NOMO-1 treated with dmso at 0.1 percent for 144 hours (cell line): ENCODE measurements around the gene NEUROD4.

Source experiments
- DNase-seq: peaks from one replicate; lab custom pipeline; 2025; ENCODE audit not compliant: unreplicated experiment; lab: John Stamatoyannopoulos, UW

NEUROD4 gene

GRCh38 chr12:54997929-54998522 is 21.7 kb upstream of the NEUROD4 start:
- DNase-seq, result no peak

DNA sequence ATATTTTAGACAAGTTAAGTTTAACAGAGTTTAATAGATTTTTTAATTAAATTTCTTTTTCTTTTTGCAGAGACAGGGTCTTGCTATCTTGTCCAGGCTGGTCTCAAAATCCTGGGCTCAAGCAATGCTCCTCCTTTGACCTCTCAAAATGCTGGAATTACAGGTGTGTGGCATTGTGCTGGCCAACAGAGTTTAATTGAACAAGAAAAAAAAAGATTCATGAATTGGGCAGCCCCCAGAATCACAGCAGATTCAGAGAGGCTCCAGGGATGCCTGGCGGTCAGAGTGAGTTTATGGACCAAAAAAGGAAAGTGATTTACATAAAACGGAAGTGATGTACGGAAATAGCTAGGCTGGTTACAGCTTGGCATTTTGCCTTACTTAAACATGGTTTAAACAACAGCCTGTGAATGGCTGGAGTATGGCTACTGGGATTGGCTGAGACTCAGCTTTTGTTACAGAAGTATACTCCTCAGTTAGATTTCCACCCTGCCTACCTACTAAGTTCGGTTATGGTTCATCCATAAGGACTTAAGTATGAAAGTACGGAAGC is 20.7 kb upstream of the NEUROD4 start:
- DNase-seq, result no peak

DNA sequence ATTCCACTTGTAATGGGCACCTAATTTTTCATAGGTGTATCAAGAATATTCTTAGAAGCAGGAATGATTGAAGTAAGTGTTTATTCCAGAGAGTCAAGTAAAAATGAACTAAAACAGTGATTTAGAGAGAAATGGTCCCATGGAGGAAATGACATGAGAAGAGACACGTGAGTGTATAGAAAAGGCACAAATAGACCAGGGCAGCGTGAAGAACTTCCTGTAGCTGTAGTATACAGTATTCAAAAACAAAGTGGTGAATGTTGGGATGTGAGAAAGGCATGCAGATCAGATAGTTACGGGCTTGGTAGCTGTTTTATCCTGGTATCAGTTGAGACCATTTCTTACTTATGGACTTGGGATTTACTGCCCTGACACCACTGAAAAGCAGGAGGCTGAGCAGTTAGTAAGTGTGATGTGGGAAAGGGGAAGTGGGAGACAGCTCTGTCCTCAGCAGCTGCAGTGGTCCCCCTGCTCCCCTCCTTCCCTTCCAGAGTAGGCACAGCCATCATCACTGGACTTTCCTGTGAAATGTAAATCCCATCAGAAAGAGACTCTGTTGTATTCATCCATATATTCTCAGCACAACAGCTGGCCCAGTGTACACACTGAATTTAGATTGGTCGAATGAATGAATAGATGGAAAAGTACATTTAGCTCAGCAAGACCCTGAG is 18.4 kb upstream of the NEUROD4 start:
- no peak for DNase-seq

DNA sequence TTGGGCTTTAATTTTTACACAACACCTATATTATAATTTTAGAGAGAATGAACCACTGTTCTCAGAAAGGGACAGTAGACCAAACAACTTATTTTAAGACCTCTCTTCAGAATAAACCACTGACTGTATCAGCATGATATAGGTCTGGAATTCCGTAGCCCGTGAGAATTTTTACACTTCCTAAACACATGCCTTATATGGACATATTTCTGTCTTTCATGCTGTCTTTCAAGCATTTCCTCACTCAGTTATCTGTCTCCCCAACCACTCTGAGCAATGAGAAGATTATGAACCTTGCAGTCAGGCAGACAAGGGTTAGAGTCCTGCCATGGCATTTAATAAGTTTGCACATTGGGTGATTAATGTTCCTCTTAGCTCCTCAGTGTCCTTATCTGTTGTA is 17.4 kb upstream of the NEUROD4 start:
- no peak for DNase-seq

GRCh38 chr12:55008944-55009585 is 10.7 kb upstream of the NEUROD4 start:
- no peak for DNase-seq

DNA sequence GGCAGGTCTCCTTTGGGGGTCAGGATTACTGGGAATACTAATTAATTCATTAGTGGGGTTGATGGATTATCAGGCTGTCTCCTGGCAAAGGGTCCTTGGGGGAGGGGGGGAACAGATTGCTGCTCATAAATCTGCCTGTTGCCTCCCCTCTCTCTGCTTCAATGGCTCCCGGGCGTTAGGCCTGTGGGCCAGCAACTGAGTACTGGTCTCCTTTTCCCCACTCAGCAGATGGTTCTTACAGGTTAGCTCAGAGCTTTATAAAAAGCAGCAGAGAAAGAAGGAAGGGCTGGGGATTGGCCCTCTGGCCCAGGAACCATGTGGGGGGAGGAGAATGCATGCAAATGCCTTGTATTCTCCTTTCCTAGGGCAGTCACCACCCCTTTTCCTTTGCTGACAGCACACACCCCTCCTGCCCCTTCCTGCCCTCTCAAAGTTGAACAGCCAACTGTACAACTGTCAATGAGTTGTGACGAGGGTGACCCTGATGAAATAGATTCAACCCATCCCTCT is 2.3 kb upstream of the NEUROD4 start:
- DNase-seq, result no peak

DNA sequence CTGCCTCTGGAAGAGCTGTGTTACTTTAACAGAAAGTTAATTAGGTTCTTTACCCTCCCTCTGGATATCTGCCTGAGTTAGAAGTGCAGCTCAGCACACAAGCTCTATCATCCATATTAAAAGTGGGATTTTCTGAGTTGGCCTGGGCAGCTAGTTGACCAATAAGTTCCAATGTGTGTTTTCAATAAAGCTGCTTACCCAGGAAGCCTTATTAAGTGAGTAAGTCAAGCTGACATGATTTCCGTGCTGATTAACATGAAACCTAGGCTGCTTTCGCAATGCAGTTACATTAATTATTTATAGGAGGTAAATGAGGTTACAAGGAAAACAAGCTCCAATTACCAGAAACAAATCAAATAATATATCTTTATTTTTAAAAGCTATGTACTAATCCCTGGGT is 4.8 kb downstream of the NEUROD4 start:
- DNase-seq, result no peak

GRCh38 chr12:55025508-55025907 is 5.7 kb downstream of the NEUROD4 start:
- DNase-seq, result no peak

DNA sequence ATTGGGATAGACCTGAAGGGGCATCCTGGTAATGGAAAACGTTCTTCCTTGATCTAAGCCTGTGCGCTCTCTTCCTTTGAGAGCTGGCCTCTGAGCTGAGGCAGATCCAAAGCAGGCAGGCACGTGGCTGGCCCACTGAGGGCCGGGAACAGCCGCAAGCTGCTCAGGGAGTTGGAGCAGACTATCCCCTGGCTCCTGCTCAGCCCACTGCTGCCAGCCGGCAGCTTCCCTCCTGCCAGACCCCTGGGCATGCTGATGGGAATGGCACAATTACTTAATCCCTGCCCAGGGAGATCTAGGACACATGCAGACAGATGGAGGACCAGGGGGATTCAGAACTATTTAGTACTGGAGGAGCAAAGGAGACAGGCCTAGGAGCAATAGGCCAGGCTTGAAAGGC is 14.4 kb downstream of the NEUROD4 start:
- no peak for DNase-seq

DNA sequence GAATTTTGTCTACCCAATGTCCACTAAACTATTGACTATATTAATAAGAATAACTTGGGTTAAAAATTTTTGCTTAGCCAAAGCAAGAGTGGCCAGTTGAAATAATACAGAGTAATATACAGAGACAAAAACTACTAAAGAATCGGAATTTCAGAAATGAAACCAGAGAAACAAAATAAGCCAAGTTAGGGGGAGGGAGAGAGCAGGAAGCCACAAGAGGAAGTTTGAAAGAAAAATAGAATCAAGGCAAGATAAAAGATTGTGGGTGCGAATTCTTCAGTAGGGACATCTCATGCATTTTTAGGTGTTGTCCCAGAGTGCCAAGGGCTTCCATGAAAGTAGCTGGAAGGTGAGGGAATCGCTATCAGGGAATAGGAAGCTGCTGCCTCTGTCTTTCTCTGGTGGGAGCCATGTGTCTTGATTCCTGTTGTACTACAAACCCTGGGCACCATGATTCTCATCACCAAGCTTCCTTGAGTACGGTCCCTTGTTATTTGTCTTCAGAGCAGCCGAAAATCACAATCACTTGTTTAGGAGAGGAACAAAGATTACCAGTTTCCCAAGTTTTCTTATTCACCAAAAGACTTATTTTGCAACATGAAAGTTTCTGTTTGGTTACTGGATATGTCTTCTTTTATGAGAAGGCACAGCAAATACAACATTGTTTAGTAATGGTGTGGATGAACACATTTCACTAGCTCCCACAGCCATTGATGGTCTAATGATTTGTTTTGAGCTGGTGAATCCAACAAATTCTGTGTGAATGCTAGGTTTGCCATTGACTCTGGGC is 16.7 kb downstream of the NEUROD4 start:
- peak; percentile 29 for DNase-seq

DNA sequence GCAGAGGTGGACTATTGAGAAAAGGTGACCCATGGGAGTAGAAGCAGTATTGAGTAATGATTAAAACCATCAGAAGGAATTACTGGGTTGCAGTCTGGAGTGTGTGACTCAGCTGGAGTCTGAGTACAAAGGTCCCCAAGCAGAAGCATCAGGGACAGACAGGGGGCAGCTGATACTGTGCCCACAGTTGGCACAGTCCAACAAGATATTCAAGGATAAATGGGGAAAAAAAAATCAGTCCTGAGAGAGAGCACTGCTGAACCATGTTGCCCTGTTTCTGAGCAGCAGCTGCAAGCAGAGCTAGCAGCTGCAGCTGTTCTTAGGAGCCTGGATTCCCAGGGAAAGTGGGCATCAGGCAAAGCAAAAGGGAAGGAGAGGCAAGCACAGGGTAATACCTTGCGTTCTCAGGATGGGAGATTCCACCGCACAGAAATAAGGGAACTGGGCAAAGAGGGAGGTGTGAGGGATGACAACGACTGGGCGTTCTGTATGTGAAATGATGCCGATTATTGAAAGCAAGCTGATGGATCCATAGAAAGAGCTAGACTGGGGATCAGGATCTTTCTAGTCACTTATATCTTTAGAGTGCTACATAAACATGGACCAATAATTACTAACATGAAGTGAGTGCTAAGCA is 17.7 kb downstream of the NEUROD4 start:
- DNase-seq, result no peak

- no peak for DNase-seq
Measured at GRCh38 chr12:55039395-55040354, 19.9 kb downstream of the NEUROD4 start.

DNA sequence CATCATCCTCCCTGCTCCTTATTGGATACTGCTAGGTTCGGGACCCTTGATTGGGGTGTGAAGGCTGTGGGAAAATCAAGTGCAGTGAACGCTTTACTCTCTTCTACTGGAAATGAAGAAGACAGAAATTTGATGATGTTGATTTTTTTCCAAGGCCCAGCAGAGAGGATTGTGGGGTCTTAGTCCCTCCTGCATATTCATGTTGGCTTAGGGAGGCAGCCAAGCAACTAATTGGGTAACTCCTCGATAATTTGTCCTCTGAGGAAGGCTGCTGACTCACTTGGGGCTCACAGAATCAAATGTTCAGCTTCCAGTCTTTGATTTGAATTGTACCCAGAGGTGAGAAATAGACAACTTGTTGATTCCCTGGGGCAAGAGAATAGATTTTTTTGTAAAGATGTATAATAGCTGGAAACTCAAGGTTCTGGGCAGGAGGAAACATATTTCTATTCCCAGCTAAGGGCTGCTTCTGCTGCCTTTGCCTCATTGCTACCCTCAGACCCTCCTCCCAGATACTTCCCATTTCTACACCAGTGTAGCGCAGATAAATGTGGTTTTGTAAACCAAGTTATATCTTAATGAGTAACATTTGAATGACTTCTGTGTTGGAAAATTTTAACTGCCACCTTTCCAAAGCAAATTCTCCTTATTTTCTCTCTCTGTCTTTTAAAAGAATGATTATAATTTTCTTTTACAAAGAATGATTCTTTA is 21.7 kb downstream of the NEUROD4 start:
- DNase-seq, result peak; percentile 20

GRCh38 chr12:55043542-55043941 is 23.8 kb downstream of the NEUROD4 start:
- peak; percentile 60 for DNase-seq

GRCh38 chr12:55044135-55044534 is 24.4 kb downstream of the NEUROD4 start:
- no peak for DNase-seq

GRCh38 chr12:55049676-55050075 is 29.9 kb downstream of the NEUROD4 start:
- no peak for DNase-seq

DNA sequence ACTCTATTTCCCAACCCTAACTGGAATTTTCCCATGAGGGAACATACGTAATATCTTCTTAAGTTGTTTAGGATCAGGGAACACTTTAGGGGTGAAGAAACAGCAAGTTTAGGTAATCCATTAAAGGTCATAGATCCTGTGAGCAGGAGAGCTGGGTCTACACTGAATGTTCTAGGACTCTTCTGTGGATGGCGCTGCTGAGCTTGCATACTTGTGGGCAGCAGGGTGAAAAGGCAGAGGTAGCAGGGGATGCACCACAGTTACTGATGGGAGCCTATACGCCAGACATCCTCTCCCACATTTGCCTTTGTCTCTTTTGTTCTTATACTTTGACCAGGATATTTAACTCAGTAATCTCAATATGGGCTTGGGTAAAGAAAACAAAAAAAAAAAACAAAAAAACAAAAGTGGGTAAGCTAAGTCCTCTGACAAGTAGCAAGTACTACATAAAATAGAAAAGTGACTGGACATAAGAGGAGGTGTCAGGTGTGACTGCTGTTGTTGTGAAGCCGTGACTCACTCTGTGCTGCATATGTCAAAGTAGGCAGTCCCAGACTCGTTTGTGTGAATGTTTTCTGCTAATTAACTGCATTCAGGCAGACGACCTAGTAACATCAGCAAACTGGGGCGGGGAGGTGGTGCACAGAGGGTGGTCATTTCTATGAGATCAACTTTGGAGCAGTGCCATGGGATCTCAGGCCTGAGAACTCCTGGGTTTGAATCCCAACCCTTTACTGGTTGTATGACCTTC is 31.6 kb downstream of the NEUROD4 start:
- DNase-seq, result no peak

DNA sequence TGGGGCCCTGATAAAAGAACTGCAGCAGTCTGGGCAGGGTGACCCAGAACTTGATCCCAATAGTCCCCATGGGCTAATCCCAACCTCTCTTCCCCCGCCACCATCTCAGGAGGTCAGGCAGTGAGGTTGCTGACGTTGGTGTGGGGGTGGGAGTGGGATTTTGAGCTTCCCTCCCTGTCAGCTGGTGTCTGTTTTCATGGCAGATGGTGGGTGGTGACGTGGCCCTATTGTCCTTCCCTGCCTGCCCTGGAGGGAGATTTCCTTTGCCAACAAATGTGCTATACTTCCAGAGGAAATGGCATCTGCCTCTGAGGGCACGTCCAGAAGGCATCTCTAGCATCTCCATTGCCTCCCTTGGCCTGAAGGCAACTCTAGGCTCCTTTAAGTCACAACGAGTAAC is 37.7 kb downstream of the NEUROD4 start:
- no peak for DNase-seq
